GM12892 (cell line): ENCODE measurements around the gene UBFD1.

Source experiments
- POLR2A ChIP-seq: IDR thresholded peaks from 2 replicates; pipeline ENCODE4 v1.6.1; 2011; ENCODE audit warnings: low read depth, low read length, control low read depth
- POLR2AphosphoS5 ChIP-seq: IDR thresholded peaks from 2 replicates; pipeline ENCODE4 v1.6.1; 2011; ENCODE audit warnings: low read depth, low read length, control low read depth
- TAF1 ChIP-seq: IDR thresholded peaks from 2 replicates; pipeline ENCODE4 v1.6.1; 2011; ENCODE audit warnings: low read depth, mild to moderate bottlenecking, control low read depth, low read length, borderline replicate concordance

DNA sequence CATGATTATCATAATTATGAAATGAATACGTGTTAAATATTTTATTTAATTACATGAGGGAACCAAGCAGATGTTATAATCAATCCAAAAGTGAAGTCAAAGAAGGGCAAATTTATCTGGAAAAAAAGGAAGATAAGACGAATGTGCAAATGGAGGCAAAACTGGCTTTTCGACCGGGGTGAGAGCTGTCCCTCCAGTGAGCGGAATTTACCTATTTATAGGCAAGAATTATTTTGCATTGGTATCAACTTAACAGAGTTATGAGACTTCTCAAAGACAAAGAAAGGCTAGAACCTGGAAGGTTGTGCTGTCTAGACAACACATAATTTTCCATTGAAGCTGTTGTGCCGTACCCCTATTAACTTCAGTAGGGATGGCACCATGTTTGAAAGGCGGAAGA, 45.8 kb upstream of the UBFD1 start:
- TF ChIP-seq POLR2AphosphoS5 (no peak), POLR2A (no peak), TAF1 (no peak)
